ENCODE measurements around the gene TPPP3.

TPPP3 gene

GRCh38 chr16:67411339-67411738, 18.0 kb upstream of the TPPP3 start:
- Histone ChIP-seq H3K4me3 (ENCODE audit: low read length) (no peak overlapping the region), H3K9me3 (ENCODE audit: control insufficient read depth, low read depth, low read length) (no peaks in the 10 kb centered on the region), H3K9ac (ENCODE audit: low read length) (no peak overlapping the region), H3K4me1 (ENCODE audit: control insufficient read depth, low read depth, low read length) (peaks cover 19% of the 10 kb centered on the region), H3K27me3 (ENCODE audit: control insufficient read depth, insufficient read depth, low read length) (no peaks in the 10 kb centered on the region), H3K27ac (ENCODE audit: low read length) (no peak overlapping the region), H3K36me3 (ENCODE audit: control insufficient read depth, low read depth, low read length) (no peaks in the 10 kb centered on the region)

- no peaks in the 10 kb centered on the region for H3K27me3 ChIP-seq (ENCODE audit: control insufficient read depth, insufficient read depth, low read length)
- H3K4me3 ChIP-seq (ENCODE audit: low read length) = no peak overlapping the region
- peaks cover 15% of the 10 kb centered on the region for H3K4me1 ChIP-seq (ENCODE audit: control insufficient read depth, low read depth, low read length)
- H3K27ac ChIP-seq (ENCODE audit: low read length) = no peak overlapping the region
- H3K9me3 ChIP-seq (ENCODE audit: control insufficient read depth, low read depth, low read length) = no peaks in the 10 kb centered on the region
- H3K36me3 ChIP-seq (ENCODE audit: control insufficient read depth, low read depth, low read length) = no peaks in the 10 kb centered on the region
- H3K9ac ChIP-seq (ENCODE audit: low read length) = no peak overlapping the region
Observed at GRCh38 chr16:67409631-67410030, 16.3 kb upstream of the TPPP3 start.

GRCh38 chr16:67407788-67408452, 14.6 kb upstream of the TPPP3 start:
- H3K9ac ChIP-seq (ENCODE audit: low read length) = no peak overlapping the region
- H3K27me3 ChIP-seq (ENCODE audit: control insufficient read depth, insufficient read depth, low read length) = no peaks in the 10 kb centered on the region
- no peaks in the 10 kb centered on the region for H3K9me3 ChIP-seq (ENCODE audit: control insufficient read depth, low read depth, low read length)
- no peaks in the 10 kb centered on the region for H3K36me3 ChIP-seq (ENCODE audit: control insufficient read depth, low read depth, low read length)
- H3K27ac ChIP-seq (ENCODE audit: low read length) = no peak overlapping the region
- H3K4me3 ChIP-seq (ENCODE audit: low read length) = no peak overlapping the region
- H3K4me1 ChIP-seq (ENCODE audit: control insufficient read depth, low read depth, low read length) = peaks cover 13% of the 10 kb centered on the region

- no peaks in the 10 kb centered on the region for H3K36me3 ChIP-seq (ENCODE audit: control insufficient read depth, low read depth, low read length)
- H3K4me3 ChIP-seq (ENCODE audit: low read length) = no peak overlapping the region
- H3K27me3 ChIP-seq (ENCODE audit: control insufficient read depth, insufficient read depth, low read length) = no peaks in the 10 kb centered on the region
- H3K9ac ChIP-seq (ENCODE audit: low read length) = no peak overlapping the region
- peaks cover 13% of the 10 kb centered on the region for H3K4me1 ChIP-seq (ENCODE audit: control insufficient read depth, low read depth, low read length)
- H3K27ac ChIP-seq (ENCODE audit: low read length) = no peak overlapping the region
- H3K9me3 ChIP-seq (ENCODE audit: control insufficient read depth, low read depth, low read length) = no peaks in the 10 kb centered on the region
Observed at GRCh38 chr16:67407176-67407787, 14.0 kb upstream of the TPPP3 start.

GRCh38 chr16:67406111-67406971, 13.0 kb upstream of the TPPP3 start:
- peaks cover 3% of the 10 kb centered on the region for H3K27me3 ChIP-seq (ENCODE audit: control insufficient read depth, insufficient read depth, low read length)
- no peaks in the 10 kb centered on the region for H3K9me3 ChIP-seq (ENCODE audit: control insufficient read depth, low read depth, low read length)
- no peak overlapping the region for H3K27ac ChIP-seq (ENCODE audit: low read length)
- no peak overlapping the region for H3K9ac ChIP-seq (ENCODE audit: low read length)
- no peak overlapping the region for H3K4me3 ChIP-seq (ENCODE audit: low read length)
- H3K4me1 ChIP-seq (ENCODE audit: control insufficient read depth, low read depth, low read length) = peaks cover 13% of the 10 kb centered on the region
- no peaks in the 10 kb centered on the region for H3K36me3 ChIP-seq (ENCODE audit: control insufficient read depth, low read depth, low read length)

- Histone ChIP-seq H3K9ac (ENCODE audit: low read length) (no peak overlapping the region), H3K9me3 (ENCODE audit: control insufficient read depth, low read depth, low read length) (no peaks in the 10 kb centered on the region), H3K27me3 (ENCODE audit: control insufficient read depth, insufficient read depth, low read length) (peaks cover 3% of the 10 kb centered on the region), H3K36me3 (ENCODE audit: control insufficient read depth, low read depth, low read length) (no peaks in the 10 kb centered on the region), H3K27ac (ENCODE audit: low read length) (no peak overlapping the region), H3K4me1 (ENCODE audit: control insufficient read depth, low read depth, low read length) (peaks cover 13% of the 10 kb centered on the region), H3K4me3 (ENCODE audit: low read length) (no peak overlapping the region)
Observed at GRCh38 chr16:67405336-67405735, 12.0 kb upstream of the TPPP3 start.

GRCh38 chr16:67404740-67405226, 11.5 kb upstream of the TPPP3 start:
- Histone ChIP-seq H3K9me3 (ENCODE audit: control insufficient read depth, low read depth, low read length) (no peaks in the 10 kb centered on the region), H3K9ac (ENCODE audit: low read length) (no peak overlapping the region), H3K4me3 (ENCODE audit: low read length) (no peak overlapping the region), H3K27me3 (ENCODE audit: control insufficient read depth, insufficient read depth, low read length) (peaks cover 3% of the 10 kb centered on the region), H3K4me1 (ENCODE audit: control insufficient read depth, low read depth, low read length) (peaks cover 10% of the 10 kb centered on the region), H3K27ac (ENCODE audit: low read length) (no peak overlapping the region), H3K36me3 (ENCODE audit: control insufficient read depth, low read depth, low read length) (no peaks in the 10 kb centered on the region)

- H3K36me3 ChIP-seq (ENCODE audit: control insufficient read depth, low read depth, low read length) = no peaks in the 10 kb centered on the region
- H3K4me3 ChIP-seq (ENCODE audit: low read length) = no peak overlapping the region
- H3K4me1 ChIP-seq (ENCODE audit: control insufficient read depth, low read depth, low read length) = peaks cover 10% of the 10 kb centered on the region
- H3K9me3 ChIP-seq (ENCODE audit: control insufficient read depth, low read depth, low read length) = no peaks in the 10 kb centered on the region
- no peak overlapping the region for H3K9ac ChIP-seq (ENCODE audit: low read length)
- peaks cover 5% of the 10 kb centered on the region for H3K27me3 ChIP-seq (ENCODE audit: control insufficient read depth, insufficient read depth, low read length)
- no peak overlapping the region for H3K27ac ChIP-seq (ENCODE audit: low read length)
Observed at GRCh38 chr16:67403976-67404555, 10.8 kb upstream of the TPPP3 start.

- no peaks in the 10 kb centered on the region for H3K9me3 ChIP-seq (ENCODE audit: control insufficient read depth, low read depth, low read length)
- no peak overlapping the region for H3K4me3 ChIP-seq (ENCODE audit: low read length)
- H3K9ac ChIP-seq (ENCODE audit: low read length) = no peak overlapping the region
- peaks cover 13% of the 10 kb centered on the region for H3K4me1 ChIP-seq (ENCODE audit: control insufficient read depth, low read depth, low read length)
- peaks cover 17% of the 10 kb centered on the region for H3K27me3 ChIP-seq (ENCODE audit: control insufficient read depth, insufficient read depth, low read length)
- H3K36me3 ChIP-seq (ENCODE audit: control insufficient read depth, low read depth, low read length) = no peaks in the 10 kb centered on the region
- H3K27ac ChIP-seq (ENCODE audit: low read length) = no peak overlapping the region
Observed at GRCh38 chr16:67400901-67401300, 7.6 kb upstream of the TPPP3 start.

- Histone ChIP-seq H3K9me3 (ENCODE audit: control insufficient read depth, low read depth, low read length) (no peaks in the 10 kb centered on the region), H3K4me1 (ENCODE audit: control insufficient read depth, low read depth, low read length) (peaks cover 21% of the 10 kb centered on the region), H3K9ac (ENCODE audit: low read length) (no peak overlapping the region), H3K36me3 (ENCODE audit: control insufficient read depth, low read depth, low read length) (no peaks in the 10 kb centered on the region), H3K4me3 (ENCODE audit: low read length) (no peak overlapping the region), H3K27me3 (ENCODE audit: control insufficient read depth, insufficient read depth, low read length) (peaks cover 26% of the 10 kb centered on the region), H3K27ac (ENCODE audit: low read length) (no peak overlapping the region)
Observed at GRCh38 chr16:67399749-67400704, 6.7 kb upstream of the TPPP3 start.
